SU-DHL-6 (cell line): ENCODE results near the gene ZFP36L2.

Experiments
- CTCF ChIP-seq: fragments of 200-600 bp; sonication (generic); IDR thresholded peaks from one replicate; pipeline ENCODE4 v1.5.1; 2017; ENCODE audit warnings: antibody characterized with exemption, mild to moderate bottlenecking, low read length, moderate library complexity; ENCODE audit not compliant: insufficient read depth, poor library complexity, severe bottlenecking
- EZH2phosphoT487 ChIP-seq: fragments of 200-600 bp; sonication (generic), shearing (Covaris generic); conservative IDR thresholded peaks from 2 replicates; pipeline ENCODE4 v1.6.1; 2018; ENCODE audit warnings: mild to moderate bottlenecking, antibody characterized with exemption, low read length, moderate library complexity, mixed read lengths

- TF ChIP-seq CTCF: no peak
- no peak for TF ChIP-seq EZH2phosphoT487
These were observed 48.3 kb downstream of the ZFP36L2 start for GRCh38 chr2:43178055-43178598.
